ENCODE results near the gene NCAPH2. TPM values are rescaled to one million over a fixed set of nuclear protein-coding genes. Genes with fewer than 3 reads are reported as not detected.
A peak's percentile ranks its signal among the peaks of the same experiment; 100 is the strongest.

NCAPH2 gene
- total and polyA plus RNA-seq, 2 of the 8 experiments (the other 6 are each of a cell fraction or from before 2014, with no cell fraction given): 62.2 to 81.6 TPM

- H4K91ac ChIP-seq (replicated peaks; ENCODE audit: insufficient read length, low read length): no peak overlapping the region
- FAIRE-seq: no peak
- H4K20me1 ChIP-seq (replicated peaks in 1 of 2; ENCODE audit: control insufficient read depth in 1 of 2, insufficient read depth in 2 of 2, low read length in 2 of 2): peaks cover 5 to 25% of the 10 kb centered on the region in 2 experiments
- peak overlapping the region; percentile 63 to 78 (median 67) for H3K4me3 ChIP-seq (ENCODE audit: extremely low read depth in 1 of 4, insufficient read depth in 2 of 4, low read depth in 3 of 4, low read length in 4 of 4)
- peaks cover 0 to 17% (median 8%) of the 10 kb centered on the region in 4 experiments; a peak in 5 of 7 replicates for H3K4me1 ChIP-seq (replicated peaks in 1 of 4; ENCODE audit: control insufficient read depth in 3 of 4, insufficient read depth in 4 of 4, low read length in 3 of 4)
- no peaks in the 10 kb centered on the region for H3K79me1 ChIP-seq (ENCODE audit: low read depth, low read length)
- no peak overlapping the region for H3K14ac ChIP-seq (ENCODE audit: insufficient read length)
- H4K5ac ChIP-seq (ENCODE audit: insufficient read length, low read depth, low read length): peak overlapping the region; percentile 70
- H3K9ac ChIP-seq (replicated peaks in 1 of 4; ENCODE audit: extremely low read depth in 1 of 4, low read depth in 3 of 4, low read length in 3 of 4): peak overlapping the region in 3 of 4 experiments; percentile 66 to 76 (median 68); a peak in 5 of 7 replicates
- peak overlapping the region; percentile 70 to 88 for H3K4me2 ChIP-seq (ENCODE audit: insufficient read depth in 1 of 2, low read depth in 2 of 2, low read length in 2 of 2)
- no peak overlapping the region for H2BK20ac ChIP-seq (ENCODE audit: low read length)
- 1% methylated on average over 32 of the region's 33 CpGs; no CpG with 5 or more reads in 1 of the 2 experiments for WGBS, 2 experiments (ENCODE audit: extremely low coverage in 1 of 2, insufficient coverage in 1 of 2, insufficient read length in 1 of 2, insufficient replicate concordance in 2 of 2, low coverage in 1 of 2, low lambda C conversion rate in 2 of 2, missing lambda C conversion rate in 1 of 2)
- H2AK5ac ChIP-seq (ENCODE audit: low read depth, low read length): no peak overlapping the region
- ChIA-PET CTCF (ENCODE audit: partially characterized antibody) (interaction anchor here (0.6 to 3.4 kb wide), 30 partner anchors 8 to 278 kb away, joined by 3 to 36 read pairs (median 4); partner anchors contain the start of genes DENND6B, KLHDC7B, LMF2 and NCAPH2), POLR2A (ENCODE audit: partially characterized antibody) (interaction anchor here (0.6 to 3.0 kb wide), 16 partner anchors 11 to 85 kb away, joined by 3 to 32 read pairs (median 4); partner anchors contain the start of genes LMF2, NCAPH2 and SYCE3)
- H3K23me2 ChIP-seq (ENCODE audit: low read depth, low read length): peaks cover 21% of the 10 kb centered on the region; the same call in 1 of the 2 replicates
- H3K18ac ChIP-seq (ENCODE audit: extremely low read depth, low read length): no peak overlapping the region; the same call in 1 of the 2 replicates
- H4K8ac ChIP-seq (ENCODE audit: extremely low read depth, insufficient read depth, low read length): peak overlapping the region; percentile 45; the same call in 1 of the 2 replicates
- H2BK5ac ChIP-seq (ENCODE audit: low read depth, low read length): peak overlapping the region; percentile 63; the same call in 1 of the 2 replicates
- H3K27me3 ChIP-seq (replicated peaks in 1 of 4; ENCODE audit: control insufficient read depth in 3 of 4, extremely low read depth in 1 of 4, insufficient read depth in 3 of 4, low read length in 3 of 4): peaks cover 25 to 42% (median 35%) of the 10 kb centered on the region in 4 experiments
- no peak overlapping the region for H2BK12ac ChIP-seq (ENCODE audit: low read depth, low read length)
- no peak overlapping the region for H3K23ac ChIP-seq (ENCODE audit: insufficient read length)
- H3K56ac ChIP-seq (replicated peaks; ENCODE audit: insufficient read length, low read depth, low read length): no peak overlapping the region
- TF ChIP-seq KDM4A (IDR thresholded peaks at IDR 0.05; ENCODE audit: low read depth, low read length, severe bottlenecking): peak; percentile 50
- TF ChIP-seq CTCF (IDR thresholded peaks at IDR 0.05; ENCODE audit: control extremely low read depth in 1 of 3, insufficient read depth in 1 of 3, low read depth in 1 of 3, low read length in 3 of 3): peak in 1 of 3 experiments; percentile 61; a peak in 1 of 4 replicates
- TF ChIP-seq ASH2L (IDR thresholded peaks at IDR 0.05; ENCODE audit: low read length): peak; percentile 18
- TF ChIP-seq BACH1 (IDR thresholded peaks at IDR 0.05; ENCODE audit: low read length): no peak
- TF ChIP-seq SP1 (IDR thresholded peaks at IDR 0.05; ENCODE audit: low read depth, low read length): no peak
- TF ChIP-seq ATF3 (IDR thresholded peaks at IDR 0.05; ENCODE audit: insufficient read depth, low read depth, low read length): no peak
- no peak overlapping the region for H2AFZ ChIP-seq (ENCODE audit: low read length)
- no peak overlapping the region for H2BK120ac ChIP-seq (replicated peaks; ENCODE audit: low read depth, low read length)
- no peak overlapping the region; the same call in 1 of the 2 replicates for H3K27ac ChIP-seq (ENCODE audit: low read depth, low read length)
- no peak for DNase-seq (ENCODE audit: low read depth in 1 of 2, low spot score in 2 of 2)
- no peak overlapping the region for H3K4ac ChIP-seq (replicated peaks; ENCODE audit: insufficient read length, low read depth, low read length)
- no peaks in the 10 kb centered on the region for H3K9me3 ChIP-seq (ENCODE audit: insufficient read depth in 2 of 2, low read depth in 1 of 2, low read length in 1 of 2)
- H3K79me2 ChIP-seq (ENCODE audit: control insufficient read depth in 1 of 2, insufficient read depth in 2 of 2, low read length in 2 of 2): no peaks in the 10 kb centered on the region
- no peak overlapping the region for H2BK15ac ChIP-seq (ENCODE audit: low read length)
- H3K36me3 ChIP-seq (ENCODE audit: control insufficient read depth in 2 of 4, insufficient read depth in 4 of 4, low read length in 3 of 4): peaks cover 4 to 15% (median 11%) of the 10 kb centered on the region in 4 experiments; a peak in 6 of 8 replicates
These were observed 17.8 kb downstream of the NCAPH2 start for GRCh38 chr22:50525858-50526107.

Measured in H1 (cell line).